HEK293T (cell line): ENCODE results near the gene MBOAT1.

Experiments used
- CTBP1 ChIP-seq: fragments of 450-650 bp; IDR thresholded peaks from 2 replicates; pipeline ENCODE4 v1.6.1; 2016; ENCODE audit warnings: borderline replicate concordance
- ELF4 ChIP-seq: fragments of 450-650 bp; IDR thresholded peaks from 2 replicates; pipeline ENCODE4 v1.6.1; 2017; ENCODE audit warnings: antibody characterized with exemption
- L3MBTL2 ChIP-seq: fragments of 450-650 bp; conservative IDR thresholded peaks from 2 replicates; pipeline ENCODE4 v1.6.1; 2016; ENCODE audit warnings: mild to moderate bottlenecking

DNA sequence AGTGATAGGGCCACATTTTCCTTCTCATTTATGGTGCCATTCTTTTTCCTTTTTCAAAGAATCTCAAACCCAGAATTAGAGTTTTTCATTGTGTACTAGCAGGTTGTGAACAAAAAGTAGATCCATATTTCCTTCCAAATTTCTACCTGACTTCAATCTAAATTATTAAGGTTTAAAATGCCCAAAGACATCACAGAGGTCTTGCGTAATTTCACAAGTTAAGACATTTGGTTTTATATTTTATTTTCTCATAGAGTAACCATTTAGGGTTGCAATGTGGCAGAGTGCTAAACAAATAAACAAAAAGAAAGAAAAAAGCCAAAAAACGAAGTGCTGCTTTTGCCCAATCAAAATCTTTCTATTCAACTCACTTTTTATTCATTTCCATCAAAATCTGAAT, 49.4 kb upstream of the MBOAT1 start:
- no peak for TF ChIP-seq CTBP1
- no peak for TF ChIP-seq ELF4
- no peak for TF ChIP-seq L3MBTL2
